ENCODE measurements around the gene STARD9. TPM values are rescaled to one million over a fixed set of nuclear protein-coding genes. Genes with fewer than 3 reads are reported as not detected.

STARD9 gene
- total and polyA plus RNA-seq, 2 of the 4 experiments (the other 2 are of a cell fraction) = 2.0 to 3.2 TPM

DNA sequence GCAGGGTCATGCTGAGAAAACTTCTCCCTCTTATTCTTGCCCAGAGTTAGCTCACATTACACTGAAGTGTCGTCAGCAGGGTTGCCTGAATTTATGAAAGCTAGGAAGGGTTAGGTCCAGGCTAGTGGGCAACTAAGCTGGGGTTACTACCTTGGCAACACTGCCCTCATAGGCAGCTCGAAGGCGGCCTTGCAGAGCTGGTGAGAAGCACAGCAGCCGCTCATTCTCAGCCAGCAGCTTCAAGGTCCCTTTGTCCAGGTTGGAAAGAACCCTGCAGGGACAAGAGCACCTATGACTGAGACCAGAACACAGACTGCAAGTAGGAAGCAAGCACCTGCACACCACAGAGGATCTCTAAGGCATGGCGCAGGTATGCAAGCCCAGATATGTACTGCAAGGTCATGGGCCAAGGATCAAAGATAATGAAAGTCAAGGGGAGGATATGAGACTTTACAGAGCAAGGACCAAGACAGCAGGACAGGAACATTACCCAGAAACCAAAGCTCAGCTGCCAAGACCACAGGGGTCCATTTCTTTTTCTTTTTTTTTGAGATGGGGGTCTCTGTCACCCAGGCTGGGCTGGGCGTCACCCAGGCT is 158.8 kb downstream of the STARD9 start:
- no peak overlapping the region for H2BK20ac ChIP-seq (ENCODE audit: low read depth, low read length)
- H2BK120ac ChIP-seq (ENCODE audit: low read depth, low read length) = no peak overlapping the region
- H3K36me3 ChIP-seq (ENCODE audit: control insufficient read depth, insufficient read depth, low read length) = peaks cover 55% of the 10 kb centered on the region
- no peak overlapping the region for H3K27ac ChIP-seq (ENCODE audit: insufficient read depth, low read length)
- no peaks in the 10 kb centered on the region for H3K27me3 ChIP-seq (ENCODE audit: control insufficient read depth, insufficient read depth, low read length)
- H4K5ac ChIP-seq (ENCODE audit: low read depth, low read length) = no peak overlapping the region
- no peak overlapping the region for H3K9ac ChIP-seq (ENCODE audit: low read depth, low read length)
- no peak overlapping the region for H3K23ac ChIP-seq (ENCODE audit: low read depth, low read length)
- POLR2A ChIA-PET (ENCODE audit: unreplicated experiment) = no interaction called here
- BruUV-seq (replicated peaks) = no TSS peak
- WGBS, 2 experiments (ENCODE audit: extremely low coverage in 2 of 2, insufficient read length in 1 of 2) = 100% methylated on average over 2 of the region's 6 CpGs; no CpG with 5 or more reads in 1 of the 2 experiments
- H4K20me1 ChIP-seq (ENCODE audit: insufficient read depth, low read length) = peaks cover 11% of the 10 kb centered on the region
- H3K4ac ChIP-seq (ENCODE audit: low read depth, low read length) = no peak overlapping the region
- no peak overlapping the region for H3K18ac ChIP-seq (ENCODE audit: low read depth, low read length)
- H3K4me2 ChIP-seq (ENCODE audit: low read depth, low read length) = no peak overlapping the region
- no peak overlapping the region for H4K8ac ChIP-seq (ENCODE audit: low read depth in 2 of 2, low read length in 2 of 2)
- H2BK5ac ChIP-seq (ENCODE audit: low read depth, low read length, poor library complexity, severe bottlenecking) = no peak overlapping the region
- H3K4me3 ChIP-seq (ENCODE audit: insufficient read depth, low read depth, low read length) = no peak overlapping the region
- no peaks in the 10 kb centered on the region for H3K9me3 ChIP-seq (ENCODE audit: control insufficient read depth, insufficient read depth, low read length)
- no peak for DNase-seq
- H3K14ac ChIP-seq (replicated peaks; ENCODE audit: low read depth, low read length) = no peak overlapping the region
- dilution Hi-C loops (cut with HindIII; ENCODE audit: low sequenced_read_pairs, unreplicated experiment) = no loop called here
- H2AK5ac ChIP-seq (ENCODE audit: low read depth, low read length) = no peak overlapping the region
- H2AFZ ChIP-seq (replicated peaks; ENCODE audit: low read length, poor library complexity) = no peak overlapping the region
- no peak overlapping the region for H3K56ac ChIP-seq (ENCODE audit: extremely low read depth, insufficient read depth, low read length)
- peaks cover 11% of the 10 kb centered on the region; the same call in 1 of the 2 replicates for H3K9me1 ChIP-seq (ENCODE audit: insufficient read depth, low read length)
- no peak for TF ChIP-seq CHD1 (IDR thresholded peaks at IDR 0.05; ENCODE audit: low read depth, low read length)
- no peak for TF ChIP-seq RAD21 (IDR thresholded peaks at IDR 0.05; ENCODE audit: low read length)
- no peak overlapping the region for H4K91ac ChIP-seq (ENCODE audit: insufficient read depth, low read depth, low read length)
- peaks cover 20 to 22% of the 10 kb centered on the region in 2 experiments for H3K79me1 ChIP-seq (ENCODE audit: low read depth in 1 of 2, low read length in 2 of 2)
- peaks cover 8% of the 10 kb centered on the region for H3K4me1 ChIP-seq (ENCODE audit: control insufficient read depth, insufficient read depth, low read length)
- in situ Hi-C loops (cut with MboI; ENCODE audit: low sequenced_read_pairs) = no loop called here
- CTCF ChIA-PET = interaction anchor here (0.6 kb wide), 1 partner anchor 192 kb away, joined by 3 read pairs; no protein-coding TSS in a partner anchor
- no peak overlapping the region for H2BK15ac ChIP-seq (ENCODE audit: low read depth, low read length)
- intact Hi-C loops (cut with micrococcal nuclease) = no loop called here
- ATAC-seq (ENCODE audit: low read depth) = no peak
- H2AK9ac ChIP-seq (replicated peaks; ENCODE audit: low read depth, low read length, poor library complexity) = no peak overlapping the region

All from IMR-90 (cell line).